Measurements from ENCODE around the gene STARD8.

GRCh38 chrX:68633981-68634380 lies 13.5 kb upstream of the STARD8 start:
- TF ChIP-seq CTCF (IDR thresholded peaks at IDR 0.05) = no peak
- no peak for TF ChIP-seq ZFX (IDR thresholded peaks at IDR 0.05; ENCODE audit: borderline replicate concordance)
